Ecto neural progenitor cell (in vitro differentiated cells): ENCODE data around the gene CTNNBIP1.

Experiments
- DNase-seq: peaks from one replicate; pipeline ENCODE4 v3.0.0-alpha.2; 2018; ENCODE audit warnings: low spot score

The CTNNBIP1 gene

DNA sequence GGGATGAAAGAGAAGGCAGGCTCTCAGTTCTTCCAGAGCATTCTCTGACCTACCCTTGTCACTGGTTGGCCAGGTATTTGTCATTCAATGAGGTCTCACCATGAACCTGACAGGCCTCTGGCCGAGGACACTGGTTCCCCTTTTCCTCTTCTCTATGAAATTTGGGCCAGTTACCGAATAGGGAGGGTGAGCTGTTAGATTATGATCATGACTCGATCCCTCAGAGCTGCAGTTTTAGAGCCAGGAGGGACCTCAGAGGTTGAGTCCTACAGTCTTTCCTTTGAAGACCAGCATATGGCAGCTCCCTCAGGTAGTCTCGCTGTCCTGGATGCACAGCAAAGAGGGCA lies 56.8 kb downstream of the CTNNBIP1 start:
- DNase-seq: no peak

DNA sequence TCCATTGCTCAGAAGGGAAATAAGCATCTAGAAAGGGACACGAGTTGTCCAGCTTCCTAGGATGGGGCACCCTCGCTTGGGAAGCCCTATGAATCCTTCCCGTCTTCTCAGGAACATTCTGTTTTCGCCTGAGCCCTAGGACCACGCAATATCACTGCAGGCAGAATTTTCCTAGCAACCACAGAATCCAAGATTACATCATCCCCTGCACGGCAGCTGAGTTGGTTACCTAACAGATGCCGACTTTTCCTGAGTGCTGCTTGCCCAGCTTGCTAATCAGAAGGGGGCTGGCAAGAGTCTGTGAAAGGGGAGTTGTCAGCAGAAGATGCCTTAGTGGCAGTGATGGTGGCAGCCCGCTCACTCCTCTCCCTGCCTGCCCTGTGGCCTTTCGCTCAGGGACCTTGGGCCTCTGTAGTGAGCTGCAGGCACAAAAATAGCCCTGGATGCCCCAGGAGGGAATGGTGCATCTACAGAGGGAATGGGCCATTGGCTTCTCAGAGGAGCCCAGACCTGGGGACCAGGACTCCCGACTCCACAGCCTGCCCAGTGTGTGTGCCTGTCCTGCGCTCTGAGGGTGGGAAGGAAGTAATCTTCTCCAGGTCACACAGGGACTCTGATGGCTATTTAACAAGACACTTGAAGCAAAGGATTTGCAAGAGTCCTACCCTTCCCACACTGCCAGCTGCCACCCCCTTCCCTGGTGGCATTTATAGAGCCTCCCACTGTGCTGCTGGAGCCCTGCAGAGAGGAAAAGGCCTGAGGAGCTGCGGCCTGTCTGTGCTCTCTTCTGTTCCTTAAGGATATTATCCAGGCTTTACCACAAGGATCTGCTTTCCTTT lies 57.4 kb downstream of the CTNNBIP1 start:
- DNase-seq: no peak

GRCh38 chr1:9852004-9852403 lies 58.1 kb downstream of the CTNNBIP1 start:
- no peak for DNase-seq

GRCh38 chr1:9850442-9851162 lies 59.5 kb downstream of the CTNNBIP1 start:
- no peak for DNase-seq

GRCh38 chr1:9849691-9850441 lies 60.2 kb downstream of the CTNNBIP1 start:
- DNase-seq: no peak

GRCh38 chr1:9848022-9848421 lies 62.0 kb downstream of the CTNNBIP1 start:
- DNase-seq: no peak

- DNase-seq: no peak
These were observed 62.8 kb downstream of the CTNNBIP1 start for GRCh38 chr1:9847269-9847668.

DNA sequence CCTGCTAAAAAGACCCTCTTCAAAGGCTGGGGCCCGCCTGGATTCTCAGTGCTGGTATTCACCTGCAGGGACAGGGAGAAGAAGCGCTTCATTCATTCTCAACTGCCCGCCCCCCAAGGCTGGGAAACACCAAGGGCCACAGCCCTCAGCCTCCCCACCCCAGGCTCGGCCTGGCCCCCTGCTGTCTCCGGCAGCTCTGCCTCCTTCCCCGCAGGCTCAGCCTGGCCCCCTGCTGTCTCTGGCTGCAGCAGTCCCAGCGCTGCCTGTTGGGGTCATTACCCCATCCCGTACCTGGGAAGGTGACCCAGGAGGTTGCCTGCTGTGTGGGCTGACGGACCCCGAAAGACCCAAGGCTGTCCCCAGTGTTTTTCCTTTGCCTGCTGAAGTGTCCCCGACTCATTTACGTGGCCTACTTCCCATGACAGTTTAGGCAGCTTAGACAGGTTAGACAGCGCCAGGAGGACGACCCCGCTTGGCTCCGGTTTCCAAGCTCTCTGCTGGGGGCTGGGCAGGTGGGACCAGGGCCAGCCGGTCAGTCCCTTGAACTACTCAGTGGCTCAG lies 63.4 kb downstream of the CTNNBIP1 start:
- no peak for DNase-seq

DNA sequence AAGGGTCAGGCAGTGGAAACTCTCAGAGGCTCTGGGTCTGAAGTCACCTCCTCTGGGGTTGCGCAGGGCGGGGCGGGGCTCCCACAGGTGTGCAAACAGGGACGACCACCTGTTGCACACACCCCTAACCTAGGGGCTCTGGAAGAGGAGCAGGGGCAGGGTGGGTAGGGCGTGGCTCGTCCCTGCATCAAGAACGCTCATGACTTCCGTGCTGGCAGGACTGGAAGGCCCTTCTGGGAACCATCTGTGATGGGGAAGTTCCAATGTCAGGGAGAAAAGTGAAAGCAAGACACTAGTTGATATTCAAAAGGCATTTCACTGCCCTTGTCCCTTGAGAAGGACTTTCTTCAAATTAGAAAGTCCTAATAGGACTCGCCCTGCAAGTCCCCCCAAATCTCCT lies 64.2 kb downstream of the CTNNBIP1 start:
- no peak for DNase-seq

- no peak for DNase-seq
These were observed 65.3 kb downstream of the CTNNBIP1 start for GRCh38 chr1:9844756-9845155.

GRCh38 chr1:9844106-9844505 lies 66.0 kb downstream of the CTNNBIP1 start:
- no peak for DNase-seq

- peak; percentile 45 for DNase-seq
These were observed 66.5 kb downstream of the CTNNBIP1 start for GRCh38 chr1:9843576-9843945.

DNA sequence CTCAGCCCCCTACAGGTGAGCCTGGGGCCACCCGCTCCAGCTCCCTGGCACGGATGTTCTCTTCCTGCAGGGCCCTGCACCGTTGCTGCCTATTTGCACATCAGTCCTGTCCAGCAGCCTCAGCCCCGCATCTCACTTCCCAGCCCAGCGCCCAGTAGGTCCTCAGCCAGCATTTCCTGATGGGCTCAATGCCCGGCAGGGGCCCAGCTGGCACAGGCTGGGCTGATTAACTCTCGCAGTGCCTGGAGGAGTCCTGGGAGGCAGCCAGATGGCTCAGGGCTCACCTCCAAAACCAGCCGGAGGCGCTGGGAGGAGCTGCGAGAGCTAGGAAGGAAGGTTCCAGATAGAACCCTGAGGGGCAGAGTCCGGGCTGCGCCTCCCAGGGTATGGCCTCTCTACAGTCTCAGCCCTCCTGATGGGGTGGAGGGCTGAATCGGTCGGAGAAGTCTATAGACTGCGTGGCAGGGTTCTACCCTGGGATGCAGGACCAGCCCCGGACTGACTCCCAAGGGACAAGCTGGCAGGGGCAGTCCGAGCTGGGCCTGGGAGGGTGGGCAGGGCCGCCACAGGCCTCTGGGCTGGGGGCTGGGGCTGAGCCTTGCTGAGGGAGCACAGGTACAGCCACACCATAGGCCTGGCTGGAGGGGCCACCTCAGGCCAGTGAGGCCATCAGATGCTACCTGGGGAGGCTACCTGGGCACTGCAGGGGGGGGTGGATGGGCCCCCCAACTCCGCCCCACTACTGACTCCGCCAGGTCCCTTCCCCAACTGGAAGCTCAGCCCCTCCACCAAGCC lies 67.1 kb downstream of the CTNNBIP1 start:
- DNase-seq: peak; percentile 42

DNA sequence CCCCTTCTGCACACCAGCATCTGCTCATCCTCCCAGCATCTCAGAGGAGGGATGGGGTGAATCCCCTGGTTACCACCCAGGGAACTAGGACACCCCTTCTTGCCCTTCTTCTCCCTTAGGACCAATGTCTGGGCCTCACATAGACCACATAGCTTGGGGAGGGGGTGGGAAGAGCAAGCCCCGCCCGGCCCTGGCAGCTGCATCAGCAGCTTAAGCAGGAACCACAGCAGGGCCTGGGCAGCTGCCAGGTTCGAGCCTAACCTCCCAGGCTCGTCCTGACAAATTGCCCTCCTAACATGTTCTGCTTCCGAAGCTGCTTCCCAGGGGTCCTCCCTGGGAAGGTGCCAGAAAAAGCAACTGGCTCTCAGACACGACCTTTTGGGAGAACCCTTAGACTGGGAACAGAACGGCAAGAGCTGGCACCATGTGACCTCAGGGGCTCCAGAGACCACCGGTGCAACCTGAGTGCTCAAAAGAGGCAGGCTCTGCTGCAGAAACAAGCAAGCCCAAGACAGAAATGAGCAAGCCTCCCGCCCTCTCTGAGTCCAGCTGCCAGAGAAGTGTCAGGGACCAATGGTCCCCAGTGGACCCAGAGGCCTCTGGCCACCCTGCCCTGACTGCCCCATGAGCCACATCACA lies 67.9 kb downstream of the CTNNBIP1 start:
- no peak for DNase-seq

DNA sequence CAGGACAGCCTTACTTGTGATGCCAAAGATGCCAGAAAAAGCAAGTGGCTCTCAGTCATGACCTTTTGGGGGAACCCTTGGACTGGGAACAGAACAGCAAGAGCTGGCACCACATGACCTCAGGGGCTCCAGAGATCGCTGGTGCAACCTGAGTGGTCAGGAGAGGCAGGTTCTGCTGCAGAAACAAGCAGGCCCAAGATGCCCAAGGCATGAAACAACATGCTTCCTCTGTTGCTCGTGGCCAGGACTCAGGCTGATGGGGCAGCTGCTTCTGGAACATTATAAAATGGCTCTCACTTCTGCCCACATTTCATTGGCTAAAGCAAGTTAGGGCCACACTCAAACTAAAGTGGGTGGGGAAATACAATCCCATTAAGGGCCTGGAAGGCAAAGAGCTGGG lies 68.6 kb downstream of the CTNNBIP1 start:
- DNase-seq: no peak

DNA sequence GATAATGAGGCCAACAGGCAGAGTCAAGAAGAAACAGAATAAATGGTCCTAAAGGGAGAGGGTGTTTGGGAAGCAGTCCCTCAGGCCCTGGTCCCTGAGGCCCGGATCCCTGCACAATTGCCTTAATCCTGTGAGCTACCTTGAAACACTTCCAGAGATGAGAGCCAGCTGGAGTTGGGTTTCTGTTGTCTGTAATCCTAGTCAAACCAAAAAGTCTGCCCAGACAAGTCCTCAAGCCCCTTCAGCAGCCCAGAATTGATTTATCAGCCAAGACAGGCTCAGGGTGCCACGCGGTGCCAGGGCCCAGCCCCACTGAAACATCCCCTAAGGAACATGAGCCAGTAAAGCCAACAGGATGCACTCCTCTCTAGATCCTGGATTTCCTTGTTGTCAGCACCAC lies 69.9 kb downstream of the CTNNBIP1 start:
- no peak for DNase-seq

DNA sequence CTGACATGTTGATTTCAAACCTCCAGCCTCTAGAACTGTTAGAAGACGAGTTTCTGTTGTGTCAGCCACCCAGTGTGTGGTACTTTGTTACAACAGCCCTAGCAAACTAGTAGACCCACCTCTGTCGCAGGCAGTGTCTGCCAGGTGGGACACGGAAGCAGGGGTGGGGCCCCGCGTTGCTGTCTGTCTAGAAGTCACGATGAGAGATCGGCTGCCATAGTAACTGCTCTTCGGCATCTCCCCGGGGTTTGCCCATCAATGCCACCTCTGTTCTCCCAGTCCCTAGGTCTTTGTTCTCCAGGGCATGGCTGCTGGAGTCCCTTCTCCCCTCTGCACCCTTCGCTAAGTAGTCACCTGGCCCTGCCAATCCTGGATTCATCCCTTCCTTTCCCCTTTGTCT lies 71.1 kb downstream of the CTNNBIP1 start:
- no peak for DNase-seq

DNA sequence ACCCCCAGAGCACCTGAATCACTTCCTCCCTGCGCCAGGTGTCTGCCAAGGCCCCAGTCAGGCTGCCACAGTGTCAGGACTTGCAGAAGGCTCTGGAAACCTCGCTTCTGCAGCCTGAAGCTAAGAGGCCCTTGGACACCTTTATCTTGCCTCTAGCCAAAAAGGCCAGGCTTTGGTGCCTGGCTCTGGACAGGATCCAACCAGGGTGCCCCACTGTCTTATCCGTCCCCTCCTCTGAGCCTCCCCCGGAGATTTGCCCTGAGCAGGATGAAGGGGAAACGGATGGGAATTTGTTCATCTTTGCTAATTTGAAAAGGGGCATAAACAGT lies 73.5 kb downstream of the CTNNBIP1 start:
- no peak for DNase-seq

- DNase-seq: peak; percentile 75
These were observed 74.1 kb downstream of the CTNNBIP1 start for GRCh38 chr1:9835758-9836631.

DNA sequence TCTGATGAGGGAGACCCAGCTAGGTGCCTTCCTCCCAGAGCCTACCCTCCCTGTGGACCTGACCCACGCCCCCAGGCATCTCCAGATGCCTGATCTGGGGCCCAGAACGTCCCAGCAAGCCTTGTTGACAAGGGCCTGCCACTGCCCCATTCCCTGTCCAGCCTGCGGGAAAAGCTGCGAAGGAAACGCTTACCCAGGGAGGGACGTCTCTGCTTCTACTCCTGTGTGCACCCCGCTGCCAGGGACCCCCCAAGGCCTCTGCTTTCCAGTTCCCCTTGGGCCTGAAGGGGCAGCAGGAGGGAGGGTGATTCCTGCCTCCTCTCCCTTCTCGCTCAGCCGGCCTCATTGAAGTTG lies 74.7 kb downstream of the CTNNBIP1 start:
- no peak for DNase-seq

DNA sequence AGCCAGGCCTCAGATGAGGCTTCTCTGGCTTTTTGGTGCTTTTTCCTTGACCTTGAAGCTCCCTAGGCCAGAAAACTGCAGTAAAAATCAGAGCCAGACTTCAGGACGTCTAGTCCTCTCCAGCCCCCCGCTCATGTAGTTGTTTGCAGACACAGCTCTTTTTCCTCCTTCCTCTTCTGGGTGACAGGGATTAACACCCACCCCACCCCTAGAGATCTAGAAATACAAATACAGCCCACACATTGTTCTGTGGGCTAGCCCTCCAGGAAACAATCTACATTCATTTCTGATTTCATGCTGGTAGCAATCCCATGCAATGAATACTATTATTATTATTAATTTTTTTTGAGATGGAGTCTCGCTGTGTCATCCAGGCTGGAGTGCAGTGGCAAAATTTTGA lies 76.4 kb downstream of the CTNNBIP1 start:
- DNase-seq: no peak
